HG03342 (cell line): ENCODE data around the gene SREBF1.

Source experiments
- ATAC-seq: cut with Tn5 transposase; IDR thresholded peaks from one replicate; pipeline ENCODE4 v1.9.1; 2021; ENCODE audit warnings: mild to moderate bottlenecking, moderate library complexity; ENCODE audit not compliant: unreplicated experiment

The SREBF1 gene

GRCh38 chr17:17826342-17826713 is 10.5 kb downstream of the SREBF1 start:
- no peak for ATAC-seq

GRCh38 chr17:17824783-17825614 is 11.8 kb downstream of the SREBF1 start:
- ATAC-seq: no peak

GRCh38 chr17:17824119-17824782 is 12.5 kb downstream of the SREBF1 start:
- ATAC-seq: peak; percentile 12

- peak; percentile 71 for ATAC-seq
Observed at GRCh38 chr17:17823433-17824118, 13.2 kb downstream of the SREBF1 start.

GRCh38 chr17:17822616-17823015 is 14.2 kb downstream of the SREBF1 start:
- no peak for ATAC-seq

GRCh38 chr17:17822189-17822588 is 14.6 kb downstream of the SREBF1 start:
- ATAC-seq: no peak

DNA sequence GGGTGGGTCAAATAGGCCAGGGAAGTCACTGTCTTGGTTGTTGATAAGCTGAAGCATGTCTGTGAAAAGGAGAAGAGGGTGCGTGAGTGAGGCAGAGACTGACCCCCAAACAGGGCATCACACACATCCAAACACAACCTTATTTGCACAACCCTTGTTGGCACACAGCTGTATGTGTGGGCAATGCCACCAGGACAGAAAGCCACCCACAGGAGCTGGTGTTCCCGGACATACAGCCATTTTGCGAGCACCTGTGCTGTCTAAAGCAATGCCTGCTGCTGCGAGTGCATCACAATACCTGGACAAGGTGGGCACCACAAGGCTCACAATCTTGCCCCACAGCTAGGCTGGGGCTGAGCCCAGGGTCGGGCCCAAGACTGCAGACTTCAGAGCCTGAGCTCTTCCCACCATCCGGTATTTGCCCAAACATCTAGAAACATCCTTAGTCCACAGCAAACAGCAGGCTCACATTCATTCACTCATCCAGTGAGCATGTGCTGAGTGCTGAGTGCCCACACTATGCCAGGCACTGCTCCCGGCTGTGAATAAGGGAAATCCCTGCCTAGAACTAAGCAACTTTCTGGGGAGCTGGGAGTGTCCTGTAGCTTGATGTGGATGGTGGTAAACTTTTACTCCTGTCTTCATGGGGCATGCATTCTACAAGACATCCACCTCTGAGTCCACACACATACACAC is 16.2 kb downstream of the SREBF1 start:
- ATAC-seq: no peak

GRCh38 chr17:17820046-17820445 is 16.7 kb downstream of the SREBF1 start:
- no peak for ATAC-seq

- peak; percentile 31 for ATAC-seq
Observed at GRCh38 chr17:17819561-17819995, 17.2 kb downstream of the SREBF1 start.

DNA sequence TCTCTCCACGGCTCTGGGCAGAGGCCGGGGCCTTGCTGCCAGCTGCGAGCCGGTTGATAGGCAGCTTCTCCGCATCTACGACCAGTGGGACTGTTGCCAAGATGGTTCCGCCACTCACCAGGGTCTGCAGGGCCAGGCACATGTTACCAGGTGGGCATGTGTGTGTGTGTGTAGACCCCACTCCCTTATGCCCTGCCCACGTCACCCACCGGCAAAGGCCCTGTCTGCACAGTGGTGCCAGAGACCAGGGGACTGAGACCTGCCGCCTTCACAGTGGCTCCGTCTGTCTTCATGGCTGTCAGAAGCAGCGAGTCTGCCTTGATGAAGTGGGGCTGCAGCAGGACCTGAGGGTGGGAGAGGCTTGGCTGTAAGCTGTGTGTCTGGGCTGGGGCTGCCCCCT is 17.7 kb downstream of the SREBF1 start:
- ATAC-seq: no peak

- no peak for ATAC-seq
Observed at GRCh38 chr17:17818088-17818526, 18.7 kb downstream of the SREBF1 start.

- no peak for ATAC-seq
Observed at GRCh38 chr17:17817552-17817947, 19.2 kb downstream of the SREBF1 start.

- ATAC-seq: no peak
Observed at GRCh38 chr17:17816831-17817551, 19.8 kb downstream of the SREBF1 start.

DNA sequence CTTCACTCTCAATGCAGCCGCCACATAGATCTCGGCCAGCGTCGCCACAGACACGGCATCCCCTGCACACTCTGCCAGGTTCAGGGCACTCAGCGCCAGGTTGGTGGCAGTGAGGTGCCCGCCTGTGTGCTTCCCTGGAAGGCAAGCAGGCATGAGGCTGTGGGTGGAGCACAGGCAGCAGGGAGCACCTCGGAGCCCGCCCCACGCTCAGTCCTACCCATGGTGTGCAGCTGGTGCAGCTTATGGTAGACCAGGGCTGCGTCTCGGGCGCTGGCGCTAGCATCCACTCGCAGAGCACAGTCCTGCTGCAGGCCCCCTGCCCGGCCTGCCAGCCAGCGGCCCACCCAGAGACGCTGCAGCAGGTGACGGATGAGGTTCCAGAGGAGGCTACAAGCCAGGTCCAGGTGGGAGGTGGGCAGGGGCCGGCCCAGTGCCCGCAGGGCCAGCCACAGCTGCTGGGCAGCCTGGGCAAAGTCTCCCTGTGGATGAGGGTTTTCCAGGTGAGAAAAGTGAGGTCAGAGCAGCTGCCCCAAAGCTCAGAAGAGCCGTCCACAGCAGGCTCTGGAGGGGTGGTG is 20.5 kb downstream of the SREBF1 start:
- ATAC-seq: no peak

- ATAC-seq: no peak
Observed at GRCh38 chr17:17815436-17816200, 21.2 kb downstream of the SREBF1 start.

- ATAC-seq: no peak
Observed at GRCh38 chr17:17815062-17815406, 21.8 kb downstream of the SREBF1 start.

DNA sequence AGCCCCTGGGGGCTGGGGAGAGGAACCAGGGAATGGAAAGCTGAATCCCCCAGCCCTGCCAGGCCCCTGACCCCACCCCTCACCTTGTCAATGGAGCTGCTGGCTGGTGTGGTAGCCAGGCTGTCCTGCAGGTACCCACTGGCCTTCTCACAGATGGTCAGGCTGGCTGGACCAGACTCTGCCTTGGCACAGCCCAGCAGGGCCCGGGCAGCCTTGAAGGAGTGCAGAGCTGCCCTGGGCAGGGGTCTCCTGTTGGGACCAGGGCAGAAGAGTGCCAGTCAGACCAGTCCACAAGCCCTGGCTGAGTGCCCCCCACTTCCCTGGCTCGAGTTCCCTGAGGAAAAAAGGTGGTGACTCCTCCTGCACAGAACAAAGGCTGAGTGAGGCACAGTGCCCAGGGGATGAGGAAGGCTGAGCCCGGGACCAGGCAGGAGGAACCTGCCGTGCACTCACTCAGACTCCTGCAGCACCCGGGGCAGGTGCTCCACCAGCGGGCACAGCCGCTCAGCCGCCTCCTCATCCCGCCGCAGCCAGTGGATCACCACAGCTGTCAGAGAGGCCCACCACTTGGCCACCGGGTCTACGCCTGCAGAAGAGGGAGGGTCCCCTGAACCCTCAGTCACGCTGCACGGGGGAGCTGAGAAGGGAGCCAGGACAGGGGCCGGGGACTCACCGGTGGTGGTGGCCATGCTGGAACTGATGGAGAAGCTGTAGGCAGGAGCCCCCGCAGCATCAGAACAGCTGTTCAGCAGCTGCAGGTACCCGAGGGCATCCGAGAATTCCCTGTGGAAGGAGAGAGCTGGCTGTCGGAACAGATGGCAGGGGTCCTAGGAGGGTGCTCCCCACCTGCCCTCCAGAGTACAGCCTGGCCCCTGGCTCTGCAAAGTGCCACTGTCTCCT is 22.4 kb downstream of the SREBF1 start:
- ATAC-seq: no peak

DNA sequence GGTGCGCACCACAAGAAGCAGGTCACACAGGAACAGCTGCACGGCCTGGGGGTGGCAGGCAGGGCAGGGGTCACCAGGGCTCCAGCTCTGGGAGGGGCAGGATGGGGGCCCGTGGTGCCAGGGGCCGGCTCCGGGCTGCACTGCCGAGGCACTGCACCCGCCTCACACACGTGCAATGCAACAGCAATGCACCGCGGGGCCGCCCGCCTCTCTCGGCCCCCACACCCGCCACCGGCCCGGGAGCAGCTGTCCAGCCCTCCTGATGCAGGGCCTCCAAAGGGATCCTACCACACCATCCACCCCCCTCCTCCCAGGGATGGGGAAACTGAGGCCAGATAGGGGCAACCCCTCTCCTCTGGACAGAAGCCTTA is 23.1 kb downstream of the SREBF1 start:
- ATAC-seq: no peak
